ENCODE results near the gene GCM1.

DNA sequence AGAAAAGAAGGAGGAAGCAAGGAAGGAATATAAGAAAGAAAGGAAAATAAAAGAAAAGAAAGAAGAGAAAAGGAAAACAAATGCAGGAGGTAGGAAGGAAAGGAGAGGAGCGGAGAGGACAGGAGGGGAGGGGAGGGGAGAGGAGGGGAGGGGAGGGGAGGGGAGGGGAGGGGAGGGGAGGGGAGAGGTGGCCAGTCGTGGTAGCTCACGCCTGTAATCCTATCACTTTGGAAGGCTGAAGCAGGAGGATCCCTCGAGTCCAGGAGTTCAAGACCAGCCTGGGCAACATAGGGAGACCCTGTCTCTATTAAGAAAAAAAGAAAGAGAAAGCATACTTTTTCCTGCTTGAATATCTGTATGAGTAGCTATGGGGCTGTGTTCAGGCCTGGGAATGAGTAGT, 46.4 kb upstream of the GCM1 start:
- TF ChIP-seq, protein P1, sequence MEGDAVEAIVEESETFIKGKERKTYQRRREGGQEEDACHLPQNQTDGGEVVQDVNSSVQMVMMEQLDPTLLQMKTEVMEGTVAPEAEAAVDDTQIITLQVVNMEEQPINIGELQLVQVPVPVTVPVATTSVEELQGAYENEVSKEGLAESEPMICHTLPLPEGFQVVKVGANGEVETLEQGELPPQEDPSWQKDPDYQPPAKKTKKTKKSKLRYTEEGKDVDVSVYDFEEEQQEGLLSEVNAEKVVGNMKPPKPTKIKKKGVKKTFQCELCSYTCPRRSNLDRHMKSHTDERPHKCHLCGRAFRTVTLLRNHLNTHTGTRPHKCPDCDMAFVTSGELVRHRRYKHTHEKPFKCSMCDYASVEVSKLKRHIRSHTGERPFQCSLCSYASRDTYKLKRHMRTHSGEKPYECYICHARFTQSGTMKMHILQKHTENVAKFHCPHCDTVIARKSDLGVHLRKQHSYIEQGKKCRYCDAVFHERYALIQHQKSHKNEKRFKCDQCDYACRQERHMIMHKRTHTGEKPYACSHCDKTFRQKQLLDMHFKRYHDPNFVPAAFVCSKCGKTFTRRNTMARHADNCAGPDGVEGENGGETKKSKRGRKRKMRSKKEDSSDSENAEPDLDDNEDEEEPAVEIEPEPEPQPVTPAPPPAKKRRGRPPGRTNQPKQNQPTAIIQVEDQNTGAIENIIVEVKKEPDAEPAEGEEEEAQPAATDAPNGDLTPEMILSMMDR (conservative IDR thresholded peaks at IDR 0.05; ENCODE audit: low read length) = no peak
- TF ChIP-seq EZH2phosphoT487 (IDR thresholded peaks at IDR 0.05; ENCODE audit: borderline replicate concordance) = no peak

Data from Loucy (cell line).